SK-N-MC (cell line): ENCODE results near the gene ZBTB9.

Experiments
- DNase-seq: peaks from one replicate; pipeline ENCODE4 v3.0.0-alpha.2; 2011; ENCODE audit warnings: low read depth, low spot score
- H3K27ac ChIP-seq: fragments of 200-600 bp; sonication (generic); 2 replicates; pipeline ENCODE4 v1.5.1; 2016; ENCODE audit warnings: mixed run types
- H3K36me3 ChIP-seq: fragments of 200-600 bp; sonication (generic); 2 replicates; pipeline ENCODE4 v1.6.1; 2017; ENCODE audit warnings: antibody characterized with exemption, low read length, mixed read lengths; ENCODE audit not compliant: insufficient read depth
- H3K4me3 ChIP-seq: fragments of 200-600 bp; sonication (generic); 2 replicates; pipeline ENCODE4 v1.5.1; 2016
- H3K9ac ChIP-seq: fragments of 200-600 bp; sonication (generic); 2 replicates; pipeline ENCODE4 v1.8.0; 2017; ENCODE audit warnings: mixed run types, mixed read lengths; ENCODE audit not compliant: insufficient read length
- H3K9me3 ChIP-seq: fragments of 200-600 bp; sonication (generic); 2 replicates; pipeline ENCODE4 v1.6.1; 2017; ENCODE audit warnings: low read depth, mild to moderate bottlenecking, antibody characterized with exemption, low read length, moderate library complexity, mixed read lengths
- EZH2 ChIP-seq: fragments of 200-600 bp; sonication (generic); IDR thresholded peaks from one replicate; pipeline ENCODE4 v1.6.1; 2017; ENCODE audit warnings: antibody characterized with exemption
- FOXP2 ChIP-seq: optimal IDR thresholded peaks from 2 replicates; pipeline ENCODE3; 2011; ENCODE audit warnings: mild to moderate bottlenecking, moderate library complexity; ENCODE audit not compliant: insufficient read depth; ENCODE audit errors: extremely low read length, control extremely low read depth
- POLR2AphosphoS5 ChIP-seq: IDR thresholded peaks from 2 replicates; pipeline ENCODE4 v1.6.1; 2012; ENCODE audit warnings: mild to moderate bottlenecking, low read depth, low read length, borderline replicate concordance

The ZBTB9 gene

DNA sequence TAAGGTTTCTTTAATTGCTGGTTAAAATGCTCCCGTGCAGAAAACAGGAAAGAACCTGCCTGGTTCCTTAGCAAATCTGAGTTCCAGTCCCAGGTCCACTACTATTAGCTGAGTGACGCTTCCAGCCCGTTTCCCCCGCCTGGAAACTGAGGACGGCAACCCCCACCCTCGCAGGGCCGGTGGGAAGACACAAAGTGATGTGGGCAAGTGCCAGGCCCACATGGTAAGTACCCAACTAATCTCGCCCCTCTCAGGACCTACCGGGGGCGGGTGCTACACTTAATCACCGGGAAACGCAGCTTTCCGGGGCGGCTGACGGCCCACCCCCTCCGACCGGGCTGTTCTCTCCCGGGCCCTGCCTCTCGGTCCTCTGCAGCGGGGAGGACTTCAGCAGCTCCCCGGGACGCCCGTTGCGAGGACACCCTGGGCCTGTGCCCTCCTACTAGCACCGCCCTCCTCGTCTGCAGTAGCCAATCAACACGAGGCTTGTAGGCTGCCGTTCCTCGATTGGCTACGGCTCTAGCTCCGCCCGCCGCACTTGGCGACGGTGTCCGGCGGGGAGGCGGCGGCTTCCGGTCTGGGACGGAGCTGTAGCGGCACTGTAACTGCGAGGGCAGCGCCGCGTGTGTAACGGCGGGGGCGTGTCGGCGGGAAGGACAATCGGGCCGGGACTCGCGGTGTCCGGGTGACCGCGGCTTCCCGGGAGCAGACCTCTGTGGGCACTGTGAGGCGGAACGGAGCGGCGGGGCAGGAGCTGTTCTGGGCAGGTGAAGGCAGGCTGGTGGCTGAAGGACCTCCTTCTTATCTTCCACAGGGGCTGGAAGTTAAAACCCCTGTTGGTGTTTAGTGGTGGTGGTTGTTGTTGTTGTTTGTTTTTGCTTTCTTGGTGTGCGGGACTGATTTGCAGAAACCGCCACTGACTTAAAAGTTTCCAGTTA is at the start of gene ZBTB9:
Gene ZBTB9 (plus strand): TSS at position 568 of the 938 bp plus-strand sequence. CDS start 525 bp downstream, outside the sequence.
- peak; percentile 60 for DNase-seq
- TF ChIP-seq EZH2 = no peak
- TF ChIP-seq FOXP2 = no peak
- peak; percentile 98 for TF ChIP-seq POLR2AphosphoS5
- Histone ChIP-seq H3K27ac (peak within 1 kb of the TSS; percentile 57; the same call in 1 of the 2 replicates), H3K36me3 (peaks cover 11% of the 10 kb centered on the region; the same call in 1 of the 2 replicates), H3K9me3 (no peaks in the 10 kb centered on the region), H3K4me3 (peak within 1 kb of the TSS; percentile 96), H3K9ac (peak within 1 kb of the TSS; percentile 78)

- H3K9me3 ChIP-seq = no peaks in the 10 kb centered on the region
- H3K27ac ChIP-seq = no peak overlapping the region
- no peak overlapping the region for H3K9ac ChIP-seq
- TF ChIP-seq FOXP2 (no peak), EZH2 (no peak), POLR2AphosphoS5 (no peak)
- no peak for DNase-seq
- no peak overlapping the region for H3K4me3 ChIP-seq
- H3K36me3 ChIP-seq = peaks cover 81% of the 10 kb centered on the region
Measured at GRCh38 chr6:33404884-33405283, 49.5 kb upstream of the ZBTB9 start.

GRCh38 chr6:33405386-33405940 is 48.9 kb upstream of the ZBTB9 start:
- H3K9me3 ChIP-seq = no peaks in the 10 kb centered on the region
- DNase-seq = no peak
- H3K27ac ChIP-seq = no peak overlapping the region
- H3K9ac ChIP-seq = no peak overlapping the region
- no peak for TF ChIP-seq FOXP2
- TF ChIP-seq EZH2 = no peak
- TF ChIP-seq POLR2AphosphoS5 = no peak
- H3K36me3 ChIP-seq = peaks cover 75% of the 10 kb centered on the region
- no peak overlapping the region for H3K4me3 ChIP-seq

- Histone ChIP-seq H3K4me3 (no peak overlapping the region), H3K27ac (no peak overlapping the region), H3K9me3 (no peaks in the 10 kb centered on the region), H3K9ac (no peak overlapping the region), H3K36me3 (peaks cover 69% of the 10 kb centered on the region)
- TF ChIP-seq FOXP2 (no peak), EZH2 (no peak), POLR2AphosphoS5 (no peak)
- no peak for DNase-seq
Measured at GRCh38 chr6:33406126-33406525, 48.2 kb upstream of the ZBTB9 start.

DNA sequence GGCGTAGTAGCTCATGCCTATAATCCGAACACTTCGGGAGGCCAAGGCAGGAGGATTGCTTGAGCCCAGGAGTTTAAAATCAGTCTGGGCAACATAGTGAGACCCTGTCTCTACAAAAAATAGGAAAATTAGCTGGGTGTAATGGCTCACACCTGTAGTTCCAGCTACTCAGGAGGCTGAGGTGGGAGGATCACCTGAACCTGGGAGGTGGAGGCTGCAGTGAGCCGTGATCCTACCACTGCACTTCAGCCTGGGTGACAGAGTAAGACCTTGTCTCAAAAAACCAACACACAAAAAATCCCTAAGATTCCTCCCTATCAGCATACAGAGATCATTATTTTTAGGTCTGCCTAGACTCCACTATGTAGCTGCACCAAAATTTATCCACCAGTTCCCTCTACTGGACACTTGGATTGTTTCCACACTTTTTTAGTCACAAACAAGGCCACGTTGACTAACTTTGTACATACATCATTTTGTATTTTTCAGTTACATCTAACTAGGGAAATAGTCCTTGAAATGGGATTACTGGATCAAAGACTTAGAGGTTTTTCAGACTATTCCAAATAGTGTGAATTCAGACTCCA is 47.2 kb upstream of the ZBTB9 start:
- no peak overlapping the region for H3K4me3 ChIP-seq
- peaks cover 60% of the 10 kb centered on the region for H3K36me3 ChIP-seq
- TF ChIP-seq EZH2 = no peak
- TF ChIP-seq POLR2AphosphoS5 = no peak
- TF ChIP-seq FOXP2 = no peak
- peak overlapping the region; percentile 22; the same call in 1 of the 2 replicates for H3K27ac ChIP-seq
- no peaks in the 10 kb centered on the region for H3K9me3 ChIP-seq
- H3K9ac ChIP-seq = no peak overlapping the region
- no peak for DNase-seq

DNA sequence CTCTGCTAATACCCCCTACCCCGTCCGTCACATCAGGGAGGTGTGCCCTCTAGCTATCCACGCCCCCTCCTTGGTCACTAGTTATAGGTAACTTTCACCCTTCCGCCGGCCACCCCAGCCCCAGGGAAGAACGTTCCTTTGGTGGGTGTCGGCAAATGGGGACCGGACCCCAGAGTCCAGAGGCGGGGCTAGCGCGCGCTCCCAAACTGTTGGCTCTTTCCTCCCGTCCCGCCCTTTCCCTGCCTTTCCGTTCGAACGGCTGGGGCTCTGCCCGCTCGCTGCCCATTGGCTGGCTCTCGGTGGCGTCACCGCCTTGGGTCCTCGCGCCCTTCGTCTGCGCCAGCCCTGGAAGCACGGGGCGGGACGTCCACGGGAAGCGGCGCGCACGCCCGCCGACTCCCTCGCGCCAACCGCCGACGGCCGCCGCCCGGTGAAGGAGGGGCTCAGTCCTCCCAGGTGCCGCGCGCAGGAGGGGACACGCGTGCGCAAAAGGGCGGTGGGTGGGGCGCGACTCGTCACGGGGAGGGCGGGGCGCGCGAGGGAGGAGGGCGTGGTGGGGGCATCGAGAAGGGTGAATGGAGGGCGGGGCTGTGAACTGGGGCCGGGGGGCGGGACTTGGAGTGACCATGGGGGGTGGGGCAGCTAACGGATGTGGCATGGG is 44.2 kb upstream of the ZBTB9 start:
- peaks cover 47% of the 10 kb centered on the region for H3K36me3 ChIP-seq
- peak overlapping the region; percentile 83 for H3K9ac ChIP-seq
- peak; percentile 90 for TF ChIP-seq POLR2AphosphoS5
- no peak for TF ChIP-seq EZH2
- peak overlapping the region; percentile 88 for H3K4me3 ChIP-seq
- DNase-seq = no peak
- no peaks in the 10 kb centered on the region for H3K9me3 ChIP-seq
- H3K27ac ChIP-seq = peak overlapping the region; percentile 91

GRCh38 chr6:33410711-33411631 is 43.4 kb upstream of the ZBTB9 start, which contains the start of gene PHF1:
TSS of gene PHF1 (plus strand) at chr6:33411014. CDS start at chr6:33412264, 1,250 bp downstream.
- peaks cover 47% of the 10 kb centered on the region for H3K36me3 ChIP-seq
- H3K4me3 ChIP-seq = peak within 1 kb of the TSS; percentile 88
- peak within 1 kb of the TSS; percentile 91 for H3K27ac ChIP-seq
- H3K9ac ChIP-seq = peak within 1 kb of the TSS; percentile 83
- no peak for TF ChIP-seq EZH2
- no peak for TF ChIP-seq FOXP2
- TF ChIP-seq POLR2AphosphoS5 = peak; percentile 52; the same call in 1 of the 2 replicates
- no peaks in the 10 kb centered on the region for H3K9me3 ChIP-seq
- DNase-seq = no peak
